Frontal cortex (tissue), 4 donors: ENCODE data around the gene ZFAND2A. TPM values are rescaled to one million over a fixed set of nuclear protein-coding genes. Genes with fewer than 3 reads are reported as not detected.

Experiments
- DNase-seq, 2 donors: peaks; one replicate each; pipeline ENCODE4 v3.0.0; 2012; ENCODE audit warnings: low spot score in 2 of 2
- FAIRE-seq: peaks from 2 replicates; lab custom pipeline; 2012; peaks lifted over from hg19 to GRCh38; lab: Jason Lieb, UNC
- total RNA-seq: library from RNA; depleted of rRNA; stranded (reverse); fragments of >200 nt; gene quantifications from one replicate; pipeline ENCODE4 v1.2.3, GENCODE V29; 2014
- donor health status: control.
- donor health status: control.
- donor health status: control.

ZFAND2A gene
- total RNA-seq, 1 donor from 2014 or later: 15.1 TPM

DNA sequence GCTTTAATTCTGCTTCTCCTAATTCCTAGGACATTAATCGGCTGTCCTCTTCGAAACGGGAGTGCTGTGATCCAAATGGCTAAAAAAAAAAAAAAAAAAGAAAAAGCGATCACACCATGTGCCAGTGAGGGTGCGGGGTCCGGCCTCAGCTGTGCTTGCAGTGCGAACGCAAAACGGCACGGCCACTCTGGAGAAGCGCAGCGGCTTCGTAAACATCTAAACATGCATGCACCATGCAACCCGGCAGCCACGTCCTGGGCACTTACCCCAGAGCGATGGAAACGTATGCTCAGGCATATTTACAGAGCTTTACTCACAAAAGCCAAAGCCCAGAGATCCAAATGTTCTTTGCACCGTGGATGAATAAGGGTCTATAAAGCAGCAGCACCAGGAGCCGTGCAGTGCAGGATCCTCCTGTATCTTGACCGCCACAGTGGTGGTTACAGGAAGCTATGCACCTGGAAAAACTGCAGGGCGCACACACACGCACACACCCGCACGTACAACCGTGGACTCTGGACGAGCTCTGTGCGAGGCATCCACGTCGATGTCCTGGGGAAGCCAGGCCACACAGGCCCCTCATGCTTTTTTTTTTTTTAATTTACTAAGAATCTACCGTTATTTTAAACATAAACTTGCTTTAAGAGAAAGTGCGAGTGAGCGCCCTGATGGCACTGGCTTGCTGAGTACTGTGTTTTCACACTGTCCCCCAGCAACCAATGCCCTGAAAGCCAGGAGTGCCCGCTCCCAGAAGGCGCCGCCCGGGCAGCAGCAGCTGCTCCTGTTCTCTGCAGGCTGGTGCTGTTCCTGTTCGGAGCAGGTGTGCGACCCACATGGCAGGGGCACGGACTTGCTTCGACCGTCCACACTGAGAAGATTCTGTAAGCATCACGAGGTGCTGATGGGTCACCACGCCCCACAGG, 47.1 kb downstream of the ZFAND2A start:
- DNase-seq (no peak), FAIRE-seq (no peak)

DNA sequence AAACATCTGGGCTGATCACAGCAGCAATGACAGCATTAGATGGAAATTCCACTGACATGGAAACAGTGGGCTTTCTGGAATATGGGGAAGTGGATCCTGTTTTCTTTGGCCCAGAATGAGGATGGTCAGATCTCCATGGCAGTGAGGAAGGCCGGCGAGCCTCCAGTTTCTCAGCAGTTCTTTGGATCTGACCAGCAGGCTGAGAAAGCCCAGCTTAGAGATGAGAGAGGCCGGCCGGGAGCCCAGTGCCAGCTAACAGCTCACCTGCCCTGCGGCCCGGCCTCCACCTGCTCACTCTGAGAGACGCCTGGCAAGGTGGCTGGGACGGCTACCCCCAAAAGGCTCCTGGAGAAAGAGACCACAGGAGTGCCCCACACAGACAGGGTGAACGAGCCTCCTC, 47.9 kb downstream of the ZFAND2A start:
- DNase-seq: no peak
- no peak for FAIRE-seq

GRCh38 chr7:1111156-1111555, 48.8 kb downstream of the ZFAND2A start:
- no peak for DNase-seq
- FAIRE-seq: no peak

GRCh38 chr7:1110358-1110757, 49.6 kb downstream of the ZFAND2A start:
- FAIRE-seq (no peak), DNase-seq (no peak)

DNA sequence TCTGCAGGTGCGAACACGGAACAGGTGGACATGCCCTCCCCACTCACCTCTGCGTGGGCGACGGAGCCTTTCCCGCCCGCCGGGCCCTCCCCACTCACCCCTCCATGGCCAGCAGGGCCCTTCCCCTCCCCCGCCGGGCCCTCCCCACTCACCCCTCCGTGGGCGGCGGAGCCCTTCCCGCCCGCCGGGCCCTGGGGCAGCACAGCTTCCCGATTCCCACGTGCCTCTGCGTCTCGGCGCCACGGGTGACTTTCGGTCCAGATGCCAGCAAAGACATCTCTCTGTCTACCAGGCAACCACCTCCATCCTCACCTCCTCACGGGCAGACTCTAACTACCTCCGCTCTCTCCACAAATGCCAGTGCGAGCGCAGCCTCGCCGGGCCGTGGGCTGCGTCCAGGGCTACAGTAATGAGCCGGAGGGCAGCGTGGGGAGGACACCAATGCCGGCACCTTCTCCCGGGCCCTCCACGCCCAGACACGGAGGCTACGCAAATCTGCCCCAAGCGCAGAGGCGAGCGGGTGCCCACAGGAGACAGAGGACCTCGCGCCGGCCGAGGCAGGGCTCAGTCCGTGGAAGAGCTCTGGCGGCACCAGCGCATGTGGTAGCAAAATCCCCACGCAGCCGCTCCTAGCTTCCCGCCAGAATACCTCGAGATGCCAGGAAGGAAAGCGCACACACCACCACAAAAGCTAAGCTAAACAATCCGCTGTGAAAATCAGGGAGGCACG, 50.2 kb downstream of the ZFAND2A start:
- DNase-seq (no peak), FAIRE-seq (no peak)

DNA sequence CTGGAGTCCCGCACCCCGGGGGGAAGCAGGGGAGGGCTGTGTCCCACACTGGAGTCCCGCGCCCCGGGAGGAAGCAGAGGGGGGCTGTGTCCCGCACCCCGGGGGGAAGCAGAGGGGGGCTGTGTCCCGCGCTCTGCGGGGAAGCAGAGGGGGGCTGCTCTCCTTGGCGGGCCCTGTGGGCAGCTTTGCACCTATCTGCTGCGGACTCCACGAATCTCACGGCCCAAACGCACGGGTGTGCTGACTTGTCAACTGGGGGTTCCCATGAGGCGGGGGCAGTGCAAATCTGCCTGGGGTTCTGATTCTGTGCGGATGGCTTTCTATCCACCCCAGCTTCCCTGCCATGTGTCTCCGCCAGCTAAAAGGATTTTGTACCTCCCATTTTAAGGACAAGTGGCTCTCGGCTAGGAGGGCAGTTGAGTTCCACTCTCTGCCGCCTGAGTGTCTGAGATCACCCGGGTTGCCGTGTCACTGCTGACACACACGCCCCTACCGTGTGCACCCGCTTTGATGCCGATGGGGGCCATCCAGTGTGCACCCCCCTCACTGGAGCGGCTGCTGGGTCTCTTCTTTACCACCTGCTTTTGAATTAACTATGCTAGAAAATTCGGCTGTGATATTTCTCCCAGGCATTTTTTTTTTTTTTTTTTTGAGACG, 51.6 kb downstream of the ZFAND2A start:
- DNase-seq (no peak), FAIRE-seq (no peak)

DNA sequence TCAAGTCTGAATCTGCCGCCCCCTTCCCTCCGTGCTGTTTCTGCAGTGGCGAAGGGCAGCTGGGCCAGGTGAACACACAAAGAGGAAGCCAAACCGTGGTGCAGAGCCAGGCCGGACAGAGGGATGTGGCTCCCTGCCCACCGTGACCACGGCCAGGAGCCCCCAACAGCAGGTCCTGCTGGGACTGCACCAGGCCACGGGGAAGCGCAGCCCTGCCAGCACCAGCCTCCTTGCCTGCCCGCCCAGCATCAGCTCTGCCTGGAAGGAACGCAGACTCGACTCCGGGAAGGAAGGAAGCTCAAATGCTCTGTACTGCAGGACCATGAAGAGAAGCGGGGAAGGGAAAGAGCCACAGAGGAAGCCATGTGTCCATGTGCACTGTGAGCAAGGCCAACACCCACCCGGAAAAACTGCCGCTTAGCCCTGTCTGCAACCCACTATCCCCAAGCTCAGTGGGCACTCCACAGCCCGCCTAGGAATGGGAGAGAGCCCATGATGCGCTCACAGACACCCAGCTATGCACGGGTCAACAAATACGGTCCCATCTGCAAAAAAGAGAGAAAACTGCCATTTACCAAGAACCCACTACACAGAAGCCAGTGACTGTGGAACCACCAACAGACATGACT, 53.1 kb downstream of the ZFAND2A start:
- no peak for FAIRE-seq
- DNase-seq: no peak

DNA sequence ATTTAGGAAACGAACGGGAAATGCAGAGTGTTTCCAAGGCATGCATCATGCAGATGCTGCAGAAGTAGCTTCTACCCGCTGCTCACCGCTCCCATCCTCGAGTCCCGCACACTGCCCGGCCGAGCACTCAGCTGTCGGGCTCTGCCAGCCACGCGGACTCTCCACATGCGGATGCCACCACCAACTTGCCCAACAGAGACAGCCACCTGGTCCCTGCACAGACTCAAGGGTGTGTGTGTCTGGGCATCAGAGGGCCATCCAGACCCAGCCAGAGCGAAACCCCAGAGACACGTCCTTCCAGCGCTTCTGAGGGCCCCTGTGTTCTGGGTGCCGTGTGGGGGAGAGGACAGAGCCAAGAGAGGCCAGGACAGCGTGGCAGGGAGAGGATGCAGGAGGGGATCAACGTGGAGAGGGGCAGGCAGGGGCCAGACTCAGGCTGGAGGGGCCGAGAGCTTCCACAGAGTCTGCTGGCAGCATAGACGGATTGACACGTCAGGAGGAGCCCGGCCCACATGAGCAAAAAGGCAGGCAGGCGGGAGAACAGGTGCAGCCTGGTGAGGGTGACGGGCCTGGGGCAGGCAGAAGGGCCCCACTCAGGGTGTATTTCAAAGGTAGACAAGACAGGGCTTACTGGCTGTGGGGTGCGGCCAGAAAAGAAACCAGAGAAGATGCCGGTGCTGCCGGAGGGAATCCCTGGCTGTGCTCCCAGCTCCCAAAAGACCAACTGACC, 53.8 kb downstream of the ZFAND2A start:
- FAIRE-seq (no peak), DNase-seq (no peak)

- no peak for FAIRE-seq
Measured at GRCh38 chr7:1105189-1105588, 54.8 kb downstream of the ZFAND2A start.

GRCh38 chr7:1104516-1105179, 55.3 kb downstream of the ZFAND2A start:
- FAIRE-seq (no peak), DNase-seq (no peak)

More at GRCh38 chr7:1105189-1105588, 54.8 kb downstream of the ZFAND2A start:
- DNase-seq: no peak

DNA sequence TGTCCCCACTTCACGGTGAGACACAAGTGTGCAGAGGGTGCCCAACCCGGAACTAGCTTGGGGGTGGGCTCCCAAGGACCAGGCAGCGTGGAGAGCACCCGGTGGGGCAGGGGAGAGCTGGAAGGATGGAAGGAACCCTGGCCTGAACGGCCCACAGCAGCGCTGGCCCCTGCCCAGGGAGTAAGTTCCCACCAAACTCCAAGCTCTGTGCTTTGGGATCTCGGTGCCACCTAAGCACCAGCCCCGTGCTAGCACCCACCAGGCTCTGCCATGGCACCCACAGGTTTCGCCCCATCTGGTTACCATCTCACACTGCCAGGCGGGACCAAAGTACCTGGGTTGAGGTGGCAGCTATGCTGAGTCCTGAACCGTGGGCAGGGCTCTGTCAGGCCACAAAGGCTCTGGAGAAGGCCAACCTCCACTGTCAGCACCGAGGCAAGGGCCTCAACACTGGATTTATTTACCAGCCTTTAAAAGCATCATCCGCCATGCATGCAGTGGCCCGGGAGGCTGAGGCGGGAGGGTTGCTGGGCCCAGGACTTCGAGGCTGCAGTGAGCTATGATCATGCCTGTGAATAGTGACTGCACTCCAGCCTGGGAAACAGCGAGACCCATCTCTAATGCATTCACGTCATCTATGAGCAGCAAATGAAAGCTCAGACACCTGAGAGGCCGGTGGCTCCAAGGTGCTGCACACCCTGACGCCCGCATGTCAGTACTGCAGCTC, 56.0 kb downstream of the ZFAND2A start:
- DNase-seq: no peak
- FAIRE-seq: no peak

- FAIRE-seq (no peak), DNase-seq (no peak)
Measured at GRCh38 chr7:1103009-1103788, 56.8 kb downstream of the ZFAND2A start.

Other genes starting within 250 kb of the ZFAND2A start
- gene ADAP1, start 205.5 kb downstream of the ZFAND2A start, total RNA-seq: 33.8 TPM
- gene COX19, start 184.6 kb downstream of the ZFAND2A start, total RNA-seq: 13.9 TPM
- gene CYP2W1, start 177.0 kb downstream of the ZFAND2A start, total RNA-seq: not detected
- gene GPR146, start 115.7 kb downstream of the ZFAND2A start, total RNA-seq: 0.82 TPM
- 1.6 TPM for gene GPER1, start 72.1 kb downstream of the ZFAND2A start, total RNA-seq
- not detected for gene UNCX, start 72.7 kb upstream of the ZFAND2A start, total RNA-seq